RPMI7951 (cell line): ENCODE data around the gene TNRC6A. TPM values are rescaled to one million over a fixed set of nuclear protein-coding genes. Genes with fewer than 3 reads are reported as not detected.

ENCODE experiments used
- total RNA-seq: library from RNA; depleted of rRNA; stranded (reverse); fragments of >200 nt; shearing (Covaris generic); gene quantifications from 2 replicates; pipeline ENCODE4 v1.2.3, GENCODE V29; 2014; rRNA removed

The TNRC6A gene
- total RNA-seq, 1 experiment from 2014 or later, result 11.9 TPM

Other genes starting within 250 kb of the TNRC6A start
- gene RBBP6, start 190.1 kb upstream of the TNRC6A start, total RNA-seq, result 18.1 and 22.7 TPM in 2 replicates
- gene SLC5A11, start 116.3 kb downstream of the TNRC6A start, total RNA-seq, result not detected in 2 replicates